Stimulated activated CD4-positive, alpha-beta T cell treated with anti-CD3 and anti-CD28 coated beads, Interleukin-2, amount 100 ng/mL, for 24 hours (primary cell): ENCODE measurements around the gene SULT1A1.
"Not testable (repeated sequence)": the region's sequence is repeated elsewhere in the genome, so short reads cannot be mapped to it uniquely, and the experiment has no call there.

Source experiments
- DNase-seq, 2 donors: peaks; one replicate each; pipeline ENCODE4 v3.0.0-alpha.2; 2020

SULT1A1 gene

DNA sequence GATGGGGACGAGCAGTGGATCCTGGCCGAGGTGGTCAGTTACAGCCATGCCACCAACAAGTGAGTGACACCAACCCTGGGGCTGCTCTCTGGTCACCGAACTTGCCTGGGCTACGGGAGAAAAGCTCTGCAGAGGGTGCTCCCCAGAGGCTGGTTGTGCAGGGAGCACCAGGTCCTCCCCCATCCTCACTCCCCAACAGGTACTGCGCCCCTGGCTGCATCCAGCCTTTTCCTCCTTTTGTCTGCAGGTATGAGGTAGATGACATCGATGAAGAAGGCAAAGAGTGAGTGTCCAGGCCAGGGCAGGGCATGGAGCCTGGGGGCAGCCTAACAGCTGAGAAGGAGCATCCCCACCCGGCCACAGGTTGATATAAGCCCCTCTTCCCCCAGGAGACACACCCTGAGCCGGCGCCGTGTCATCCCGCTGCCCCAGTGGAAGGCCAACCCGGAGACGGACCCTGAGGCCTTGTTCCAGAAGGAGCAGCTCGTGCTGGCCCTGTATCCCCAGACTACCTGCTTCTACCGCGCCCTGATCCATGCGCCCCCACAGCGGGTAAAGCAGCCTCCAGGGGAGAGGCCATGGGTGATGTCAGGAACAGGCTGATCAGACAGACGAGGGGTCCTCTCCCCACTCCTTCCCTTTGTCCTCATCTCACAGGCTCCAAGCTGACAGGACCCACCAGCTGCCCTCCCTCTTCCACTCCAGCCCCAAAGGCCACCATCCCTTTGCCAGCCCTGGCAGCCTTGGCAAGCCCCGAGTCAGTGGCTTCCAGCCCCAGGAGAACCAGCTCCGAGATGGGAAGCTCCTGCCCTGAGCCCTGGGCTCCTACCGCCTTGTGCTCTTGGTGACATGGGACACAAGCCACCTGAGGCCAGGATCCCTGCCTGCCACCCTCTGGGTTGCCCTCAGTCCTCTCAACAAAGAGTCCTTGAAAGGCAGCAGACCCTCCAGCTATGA, 19.2 kb downstream of the SULT1A1 start:
- no peak for DNase-seq

DNA sequence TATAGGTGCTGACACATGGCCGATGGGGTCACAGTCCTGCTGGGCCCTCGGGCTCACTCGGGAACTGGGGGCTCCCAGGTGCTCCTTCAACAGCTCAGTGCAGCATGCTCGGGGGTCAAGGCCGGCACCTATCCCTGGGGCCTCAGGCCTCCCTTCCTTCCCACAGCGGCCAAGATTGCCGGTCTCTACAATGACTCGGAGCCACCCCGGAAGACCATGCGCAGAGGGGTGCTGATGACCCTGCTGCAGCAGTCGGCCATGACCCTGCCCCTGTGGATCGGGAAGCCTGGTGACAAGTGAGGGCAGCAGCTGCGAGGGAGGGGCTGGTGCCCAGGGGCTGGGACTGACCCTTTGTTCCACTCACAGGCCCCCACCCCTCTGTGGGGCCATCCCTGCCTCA, 19.9 kb downstream of the SULT1A1 start:
- DNase-seq = no peak

DNA sequence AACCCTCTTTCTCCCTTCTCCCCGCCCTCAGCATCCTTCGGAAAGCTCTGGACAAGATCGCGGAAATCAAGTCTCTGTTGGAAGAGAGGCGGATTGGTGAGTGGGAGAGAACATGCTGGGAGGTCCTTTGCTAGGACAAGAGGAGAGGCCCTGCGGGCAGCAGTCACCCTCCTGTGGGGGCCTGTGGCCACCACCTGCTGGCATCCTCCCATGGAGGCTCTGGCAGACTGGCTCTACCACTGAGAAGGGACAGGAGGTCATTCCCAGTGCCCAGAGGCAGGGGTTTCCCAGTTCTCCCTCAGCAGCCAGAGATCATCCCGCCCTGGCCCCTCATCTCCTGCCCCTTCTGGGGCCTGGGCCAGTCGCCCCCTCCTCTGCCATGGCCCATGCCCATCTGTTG, 20.8 kb downstream of the SULT1A1 start:
- no peak for DNase-seq

DNA sequence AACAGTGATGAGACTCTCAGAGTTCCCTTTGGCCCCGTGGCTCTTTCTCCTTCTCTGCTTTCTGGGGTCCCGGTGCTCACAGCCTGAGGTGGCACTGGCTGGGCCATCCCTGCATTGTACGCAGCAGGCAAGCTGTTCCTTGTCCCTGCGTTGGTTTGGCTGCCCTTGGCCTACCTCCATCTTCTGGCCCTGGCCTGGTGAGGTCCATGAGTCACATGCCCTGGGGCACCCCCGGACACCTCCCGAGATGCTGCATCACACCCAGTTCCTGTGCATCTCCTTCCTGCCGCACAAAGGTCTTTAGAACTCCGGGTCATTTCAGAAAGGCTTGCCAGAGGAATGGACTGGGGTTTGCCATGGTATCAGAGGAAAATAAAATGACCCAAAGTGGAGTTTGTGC, 22.5 kb downstream of the SULT1A1 start:
- no peak for DNase-seq

DNA sequence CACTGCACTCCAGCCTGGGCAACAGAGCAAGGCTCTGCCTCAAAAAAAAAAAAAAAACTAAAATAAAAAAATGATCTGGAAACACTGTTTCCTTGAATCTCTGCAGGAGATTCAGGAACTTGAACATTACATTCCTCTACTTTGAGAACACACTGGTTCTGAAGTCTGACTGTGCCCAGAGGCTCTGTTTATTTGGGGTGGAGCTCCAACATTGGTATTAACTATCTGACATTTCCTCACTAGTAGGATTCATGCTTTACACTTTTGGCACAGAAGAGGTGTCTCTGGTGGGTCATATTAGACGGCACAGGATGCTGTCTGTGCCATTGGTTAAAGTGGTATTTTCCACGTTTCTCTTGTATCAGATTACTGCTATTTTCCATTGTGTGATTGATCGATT, 23.4 kb downstream of the SULT1A1 start:
- DNase-seq = no peak

DNA sequence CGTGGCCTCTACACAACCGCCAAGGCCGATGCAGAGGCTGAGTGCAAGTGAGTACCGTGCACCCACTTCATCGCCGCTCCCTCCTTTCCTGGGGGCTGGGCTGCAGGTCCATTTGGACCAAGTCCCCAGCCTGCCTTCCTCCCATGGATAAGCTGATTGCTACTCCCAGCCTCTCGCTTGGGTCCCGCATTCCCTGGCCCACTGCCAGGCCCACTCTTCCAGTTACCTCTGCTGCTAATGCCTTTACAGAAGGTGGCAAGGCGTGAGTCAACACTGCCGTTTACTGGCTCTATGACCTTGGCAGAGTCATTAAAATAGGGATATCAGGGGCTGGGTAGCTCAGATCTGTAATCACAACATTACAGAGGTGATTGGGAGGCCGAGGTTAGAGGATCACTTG, 24.2 kb downstream of the SULT1A1 start:
- DNase-seq = no peak

DNA sequence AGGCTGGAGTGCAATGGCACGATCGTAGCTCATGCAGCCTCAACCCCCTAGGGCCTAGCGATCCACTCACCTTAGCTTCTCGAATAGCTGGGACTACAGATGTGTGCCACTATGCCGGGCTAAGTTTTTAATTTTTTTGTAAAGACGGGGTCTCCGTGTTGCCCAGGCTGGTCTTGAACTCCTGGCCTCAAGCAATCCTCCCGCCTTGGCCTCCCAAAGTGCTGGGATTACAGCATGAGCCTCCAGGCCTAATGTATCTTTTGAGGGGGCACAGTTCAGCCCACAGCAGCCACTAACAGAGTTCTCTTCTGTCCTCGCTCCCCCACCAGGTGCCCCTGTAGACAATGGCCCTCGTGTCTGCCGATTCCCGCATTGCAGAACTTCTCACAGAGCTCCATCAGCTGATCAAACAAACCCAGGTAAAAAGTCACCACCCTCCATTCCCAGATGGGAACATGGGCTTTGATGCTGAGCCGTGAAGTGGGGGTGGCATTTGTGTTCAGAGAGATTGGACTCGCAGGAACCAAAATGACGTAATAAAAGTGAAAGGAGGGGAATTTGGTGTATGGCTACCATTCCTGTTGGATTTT, 29.0 kb downstream of the SULT1A1 start:
- no peak for DNase-seq

DNA sequence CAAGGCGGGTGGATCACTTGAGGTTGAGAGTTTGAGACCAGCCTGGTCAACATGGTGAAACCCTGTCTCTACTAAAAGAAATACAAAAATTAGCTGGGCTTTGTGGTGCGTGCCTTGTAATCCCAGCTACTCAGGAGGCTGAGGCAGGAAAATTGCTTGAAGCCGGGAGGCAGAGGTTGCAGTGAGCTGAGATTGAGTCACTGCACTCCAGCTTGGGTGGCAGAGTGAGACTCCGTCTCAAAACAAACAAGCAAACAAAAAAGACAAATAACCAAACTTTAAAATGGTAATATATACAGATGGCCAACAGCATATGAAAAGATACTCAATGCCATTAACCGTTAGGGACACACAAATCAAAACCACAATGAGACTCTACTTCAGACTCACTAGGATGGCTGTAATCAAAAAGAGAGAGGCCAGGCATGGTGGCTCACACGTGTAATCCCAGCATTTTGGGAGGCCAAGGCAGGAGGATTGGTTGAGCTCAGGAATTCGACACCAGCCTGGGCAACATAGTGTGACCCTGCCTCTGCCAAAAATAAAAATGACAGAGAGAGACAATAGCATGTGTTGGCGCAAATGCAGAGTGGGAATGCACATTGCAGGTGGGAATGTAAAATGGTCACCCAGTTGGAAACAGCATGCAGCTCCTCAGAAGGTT, 34.3 kb downstream of the SULT1A1 start:
- no peak for DNase-seq

DNA sequence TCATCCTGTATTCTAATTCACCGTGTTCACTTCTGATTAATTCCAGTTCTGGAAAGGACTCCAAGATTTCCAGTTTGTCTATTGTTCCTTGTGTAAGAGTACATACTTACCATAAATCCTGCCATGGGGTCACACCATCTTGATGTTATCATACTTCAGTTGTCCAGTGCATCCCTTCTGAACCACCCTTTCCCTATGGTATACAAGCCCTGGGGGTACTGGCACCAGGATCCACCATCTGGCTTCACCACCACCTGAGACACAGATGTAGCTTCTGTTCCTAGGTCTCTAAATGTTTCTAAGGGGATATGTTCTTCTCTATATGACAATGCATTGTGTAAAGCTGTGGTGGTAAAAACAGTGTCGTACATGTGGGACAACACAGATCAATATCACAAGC, 34.9 kb downstream of the SULT1A1 start:
- no peak for DNase-seq

DNA sequence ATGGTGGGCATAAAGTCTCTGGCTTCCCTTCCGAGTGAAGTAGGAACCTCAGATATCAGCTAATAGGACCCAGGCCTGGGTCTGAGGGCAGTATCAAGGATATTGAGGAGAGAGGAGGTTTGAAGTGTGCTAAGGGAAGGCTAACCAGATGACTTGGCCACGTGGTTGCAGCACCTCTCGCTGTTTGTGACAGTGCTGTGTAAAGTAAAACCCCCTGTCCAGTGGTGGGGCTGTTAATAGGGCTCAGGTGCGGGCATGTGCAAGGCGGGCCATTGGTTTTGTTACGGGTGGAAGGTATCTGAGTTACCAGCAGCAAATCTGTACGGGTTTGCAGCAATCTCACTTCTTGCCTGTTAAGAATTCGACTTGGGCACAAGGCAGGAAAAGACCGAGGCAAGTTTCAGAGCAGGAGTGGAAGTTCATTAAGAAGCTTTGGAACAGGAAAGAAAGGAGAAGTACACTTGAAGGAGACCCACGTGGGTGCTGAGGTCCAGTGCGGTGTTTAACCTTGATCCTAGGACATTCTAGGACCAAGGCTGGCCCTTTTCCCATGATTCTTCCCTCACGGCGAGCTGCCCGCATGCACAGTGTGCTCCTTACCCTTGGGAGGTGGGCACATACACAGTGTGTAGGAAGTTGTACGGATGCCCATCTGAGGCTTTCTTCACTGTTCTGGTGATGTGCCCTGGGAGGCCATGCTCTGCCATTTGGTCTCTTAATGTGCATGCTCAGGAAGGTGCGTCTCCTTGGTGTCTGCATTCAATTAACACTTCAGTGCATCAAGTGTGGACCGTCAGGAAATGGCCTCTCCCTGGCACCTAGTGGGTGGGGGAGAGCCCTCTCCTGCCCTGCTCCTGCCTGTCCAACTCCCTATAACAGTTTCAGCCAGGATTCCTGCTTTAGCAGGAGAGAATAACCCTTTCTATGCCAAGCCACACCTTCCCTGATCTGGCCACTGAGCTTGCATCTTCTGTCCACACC, 35.8 kb downstream of the SULT1A1 start:
- DNase-seq = no peak

DNA sequence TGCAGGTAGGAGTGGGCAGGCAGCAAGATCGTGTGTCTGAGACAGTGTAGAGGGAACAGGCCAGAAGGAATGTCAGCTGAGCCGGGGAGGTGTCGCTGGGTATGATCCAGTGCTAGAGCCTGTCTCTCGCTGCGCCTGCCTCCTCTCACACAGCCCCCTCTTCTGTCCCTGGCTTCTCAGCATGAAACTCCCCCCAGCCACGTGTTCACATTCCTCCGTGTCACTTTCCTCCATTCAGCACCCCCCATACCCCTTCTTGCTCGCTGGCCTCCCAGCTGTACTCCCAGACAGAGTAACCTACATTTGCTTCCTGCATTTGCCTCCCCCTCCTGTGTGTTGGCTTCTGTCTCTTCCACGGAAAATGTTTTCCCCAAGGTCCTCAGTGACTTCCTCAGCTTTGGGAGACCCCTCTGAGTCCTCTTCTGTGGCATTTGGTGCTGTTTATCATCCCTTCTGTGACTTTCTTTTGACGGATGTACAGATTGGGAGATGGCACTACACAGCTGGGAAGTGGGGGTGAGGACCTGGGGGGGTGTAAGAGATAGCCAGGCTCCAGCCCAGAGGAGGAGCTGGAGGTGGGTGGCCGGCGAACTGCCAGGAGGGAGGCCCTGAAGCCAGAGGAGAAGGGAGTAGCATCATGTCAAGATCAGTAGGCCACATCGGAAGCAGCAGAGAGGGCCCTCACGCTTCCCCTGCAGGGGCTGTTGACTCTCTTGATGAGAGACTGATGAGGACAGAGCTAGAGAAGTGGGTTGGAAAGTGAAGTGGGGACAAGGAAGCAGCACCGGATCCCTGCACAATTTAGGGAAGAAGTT, 36.9 kb downstream of the SULT1A1 start:
- no peak for DNase-seq

DNA sequence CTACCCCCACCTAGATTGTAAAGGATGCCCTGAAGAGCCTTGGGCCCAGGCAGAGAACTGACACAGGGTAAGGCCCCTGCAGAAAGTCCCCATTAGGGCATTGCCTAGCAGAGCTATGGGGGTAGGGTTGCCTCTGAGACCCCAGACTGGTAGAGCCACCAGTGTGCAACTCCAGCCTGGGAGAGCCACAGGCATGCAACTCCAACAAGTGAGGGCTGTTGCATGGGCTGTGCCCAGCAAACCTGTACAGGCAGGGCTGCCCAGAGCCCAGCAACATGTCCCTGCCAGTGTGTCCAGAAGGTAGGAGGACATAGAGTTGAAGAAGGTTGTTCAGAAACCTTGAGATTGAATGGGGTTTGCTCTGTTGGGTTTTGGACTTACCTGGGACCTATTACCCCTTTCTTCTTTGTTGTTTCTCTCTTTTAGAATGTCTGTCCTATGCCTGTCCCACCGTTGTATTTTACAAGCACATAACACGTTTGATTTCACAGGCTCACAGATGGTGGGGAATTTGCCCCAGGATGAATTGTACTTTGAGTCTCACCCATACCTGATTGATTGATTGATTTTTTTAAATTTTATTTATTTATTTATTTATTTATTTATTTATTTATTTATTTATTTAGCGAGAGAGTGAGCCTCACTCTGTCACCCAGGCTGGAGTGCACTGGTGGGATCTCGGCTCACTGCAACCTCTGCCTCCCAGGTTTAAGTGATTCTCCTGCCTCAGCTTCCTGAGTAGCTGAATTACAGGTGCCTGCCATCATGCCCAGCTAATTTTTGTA, 39.7 kb downstream of the SULT1A1 start:
- no peak for DNase-seq

DNA sequence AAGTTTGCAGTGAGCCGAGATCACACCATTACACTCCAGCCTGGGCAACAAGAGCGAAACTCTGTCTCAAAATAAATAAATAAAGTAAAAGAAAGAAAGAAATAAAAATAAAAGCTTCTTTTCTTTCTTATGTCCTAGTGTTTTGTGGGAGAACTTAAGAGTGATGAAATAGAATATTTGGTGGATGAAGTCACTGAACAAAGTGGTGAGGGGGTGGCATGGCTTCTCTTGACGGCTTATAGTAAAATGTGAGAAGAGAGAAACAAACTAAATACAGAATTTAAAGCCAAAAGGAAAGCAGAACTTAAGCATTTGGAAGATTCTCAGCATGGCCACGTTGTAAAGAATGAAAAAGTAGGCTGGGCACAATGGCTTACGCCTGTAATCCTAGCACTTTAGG, 40.8 kb downstream of the SULT1A1 start:
- DNase-seq = no peak

DNA sequence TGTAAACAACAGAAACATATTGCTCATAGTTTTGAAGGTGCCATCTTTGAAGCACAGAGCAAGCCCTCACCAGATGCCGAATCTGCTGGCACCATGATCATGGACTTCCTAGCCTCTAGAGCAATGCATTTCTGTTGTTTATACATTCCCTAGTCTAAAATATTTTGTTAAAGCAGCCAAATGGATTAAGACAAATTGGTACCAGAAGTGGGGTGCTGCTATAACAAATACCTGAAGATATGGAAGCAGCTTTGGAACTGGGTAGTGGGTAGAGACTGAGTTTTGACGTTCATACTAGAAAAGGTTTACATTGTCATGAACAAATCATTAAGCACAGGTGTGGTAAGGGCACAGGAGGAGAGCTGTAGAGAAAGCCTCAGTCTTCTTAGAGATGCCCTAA, 42.6 kb downstream of the SULT1A1 start:
- no peak for DNase-seq

DNA sequence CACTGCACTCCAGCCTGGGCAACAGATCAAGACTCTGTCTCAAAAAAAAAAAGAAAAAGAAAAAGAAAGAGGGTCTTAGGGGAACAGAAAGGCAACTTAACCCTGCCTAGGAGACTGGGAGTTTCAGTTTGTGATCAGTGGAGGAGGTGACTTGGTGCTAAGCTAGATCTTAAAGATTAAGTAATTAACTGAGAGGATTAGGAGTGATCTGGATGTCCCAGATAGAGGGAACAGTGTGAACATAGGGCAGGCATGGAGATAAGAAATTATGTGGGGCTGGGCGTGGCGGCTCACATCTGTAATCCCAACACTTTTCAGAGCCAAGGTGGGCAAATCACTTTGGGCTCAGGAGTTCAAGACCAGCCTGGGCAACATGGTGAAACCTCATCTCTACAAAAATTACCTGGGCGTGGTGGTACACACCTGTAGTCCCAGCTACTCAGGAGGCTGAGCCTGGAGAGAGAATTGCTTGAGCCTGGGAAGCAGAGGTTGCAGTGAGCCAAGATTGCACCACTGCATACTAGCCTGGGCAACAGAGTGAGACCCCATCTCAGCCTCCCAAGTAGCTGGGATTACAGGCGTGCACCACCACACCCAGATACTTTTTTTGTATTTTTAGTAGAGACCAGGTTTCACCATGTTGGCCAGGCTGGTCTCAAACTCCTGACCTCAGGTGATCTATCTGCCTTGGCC, 43.5 kb downstream of the SULT1A1 start:
- not testable (repeated sequence) for DNase-seq

DNA sequence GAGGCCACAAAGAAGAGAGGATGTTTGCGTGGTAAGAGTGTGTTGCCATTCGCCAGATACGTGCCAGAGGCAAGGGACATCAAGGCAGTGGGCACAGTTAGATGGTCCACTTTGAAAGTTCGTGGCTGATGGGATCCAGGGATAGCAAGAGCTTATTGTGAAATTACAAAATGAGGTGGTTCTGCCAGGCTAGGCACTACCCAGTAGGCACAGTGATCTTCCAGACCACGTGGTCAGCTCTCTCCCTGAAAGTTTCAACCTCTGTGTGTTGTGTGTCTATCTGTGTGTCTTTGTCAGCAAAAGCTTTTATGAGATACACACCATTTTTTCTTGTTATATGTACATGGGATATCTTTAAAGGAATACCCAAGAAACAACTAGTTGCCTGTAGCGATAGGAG, 46.6 kb downstream of the SULT1A1 start:
- DNase-seq = no peak

DNA sequence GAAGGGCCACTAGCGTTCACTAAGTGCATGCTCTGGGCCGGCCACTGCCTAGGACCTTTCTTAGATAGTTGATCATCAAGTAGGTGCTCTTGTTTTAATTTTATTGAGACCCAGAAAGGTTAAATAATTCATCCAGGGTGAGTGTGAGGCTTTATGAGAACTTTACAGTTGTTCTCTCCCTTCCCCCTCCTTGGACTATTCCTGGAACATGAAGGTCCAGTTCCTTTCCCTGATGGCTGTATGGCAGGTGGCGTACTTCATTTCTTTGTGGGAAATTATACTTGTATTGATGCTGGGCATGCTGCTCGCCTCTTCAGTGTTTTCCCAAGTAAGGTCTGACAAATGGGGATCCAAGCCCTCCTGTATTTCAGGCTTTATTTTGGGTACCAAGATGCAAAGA, 47.6 kb downstream of the SULT1A1 start:
- DNase-seq = no peak

DNA sequence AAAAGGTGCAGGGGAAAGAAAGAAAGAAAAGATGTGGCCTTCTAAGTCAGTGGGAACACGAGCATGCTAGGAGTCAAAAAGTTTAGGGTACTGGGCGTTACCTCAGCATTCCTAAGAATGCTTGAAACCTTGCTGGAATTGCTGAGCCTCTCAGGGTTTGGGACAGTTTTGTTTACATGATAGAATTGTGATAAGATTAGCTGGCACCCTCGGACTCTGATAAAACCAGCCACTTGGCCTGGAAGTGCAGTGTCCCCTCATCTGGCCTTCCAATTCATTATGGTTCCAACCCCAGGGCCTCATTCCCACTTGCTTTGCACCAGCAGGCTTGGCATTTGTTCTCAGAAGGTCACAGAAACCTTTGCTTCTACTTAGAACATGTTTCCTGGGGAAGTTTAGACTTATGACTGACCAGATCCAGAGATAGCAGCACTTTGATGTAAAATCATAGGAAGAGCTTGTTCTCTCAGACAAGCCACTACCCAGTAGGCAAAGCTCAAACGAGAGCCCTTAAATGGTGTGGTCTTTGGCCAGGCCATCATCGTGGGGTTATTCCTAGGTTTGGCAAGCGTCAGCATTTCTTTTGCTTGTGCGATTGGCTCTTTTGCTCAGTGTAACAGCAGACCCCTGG, 48.2 kb downstream of the SULT1A1 start:
- no peak for DNase-seq

DNA sequence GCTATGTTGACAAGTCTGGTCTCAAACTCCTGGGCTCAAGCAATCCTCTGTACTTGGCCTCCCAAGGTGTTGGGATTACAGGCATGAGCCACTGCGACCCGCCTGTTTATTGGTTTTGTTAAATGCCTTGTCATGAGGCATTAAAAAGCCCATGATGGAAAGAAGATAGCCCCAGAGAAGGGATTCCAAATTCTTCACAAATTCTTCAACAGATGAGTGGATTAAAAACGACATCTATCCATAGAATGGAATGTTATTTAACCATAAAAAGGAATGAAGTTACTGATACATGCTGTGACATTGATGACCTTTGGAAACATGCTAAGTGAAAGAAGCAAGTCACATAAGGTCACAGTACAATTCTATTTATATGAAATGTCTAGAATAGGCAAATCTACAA, 51.4 kb downstream of the SULT1A1 start:
- DNase-seq = no peak

DNA sequence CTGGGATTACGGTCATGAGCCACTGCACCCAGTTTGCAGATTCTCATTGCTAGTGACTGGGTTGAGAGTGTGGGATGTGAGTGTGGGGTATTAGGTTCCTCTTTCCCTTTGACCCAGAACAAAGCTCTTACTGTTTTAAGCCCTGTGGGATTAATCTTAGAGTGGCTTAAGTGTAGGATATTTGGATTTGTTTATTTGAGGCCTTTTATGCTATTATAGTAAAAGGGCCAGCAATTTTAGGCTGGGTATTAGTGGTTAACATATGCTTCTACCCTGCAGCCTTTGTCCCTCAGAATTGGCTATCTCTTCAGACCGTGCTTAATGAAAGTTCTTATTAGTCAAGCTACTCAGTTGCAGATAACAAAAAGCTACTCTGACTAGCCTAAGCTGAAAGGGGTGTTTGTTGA, 52.9 kb downstream of the SULT1A1 start:
- no peak for DNase-seq
